Stimulated activated CD4-positive, alpha-beta T cell treated with anti-CD3 and anti-CD28 coated beads, Interleukin-15, amount 100 ng/mL, for 24 hours (primary cell): ENCODE data around the gene FCGR3B.
"Not testable (repeated sequence)": the region's sequence is repeated elsewhere in the genome, so short reads cannot be mapped to it uniquely, and the experiment has no call there.

Source experiments
- DNase-seq: peaks from one replicate; pipeline ENCODE4 v3.0.0-alpha.2; 2020

The FCGR3B gene

DNA sequence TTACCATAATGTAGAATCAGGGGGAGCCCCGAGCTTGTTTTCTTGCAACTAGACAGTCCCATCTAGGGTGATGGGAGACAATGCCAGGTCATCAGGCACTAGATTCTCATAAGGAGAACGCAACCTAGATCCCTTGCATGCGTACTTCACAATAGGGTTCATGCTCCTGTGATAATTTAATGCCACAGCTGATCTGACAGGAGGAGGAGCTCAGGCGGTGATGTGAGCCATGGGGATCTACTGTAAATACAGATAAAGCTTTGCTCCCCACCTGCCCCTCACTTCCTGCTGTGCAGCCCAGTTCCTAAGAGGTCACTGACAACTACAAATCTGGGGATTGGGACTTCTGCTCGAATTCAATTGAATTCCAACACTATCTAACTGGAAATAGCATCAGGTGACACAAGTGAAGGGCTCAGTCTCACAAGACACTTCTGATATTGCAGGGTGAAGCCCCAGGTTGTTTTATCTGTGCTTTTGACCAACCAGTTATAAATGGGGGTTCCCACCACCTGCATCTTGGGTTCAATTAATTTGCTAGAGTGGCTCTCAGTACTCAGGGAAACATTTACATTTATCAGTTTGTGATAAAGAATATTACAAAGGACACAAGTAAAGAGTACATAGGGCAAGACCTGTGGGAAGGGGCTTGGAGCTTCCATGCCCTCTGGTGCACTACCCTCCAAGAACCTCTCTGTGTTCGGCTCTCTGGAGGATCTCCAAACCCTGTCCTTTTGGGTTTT, 7.4 kb upstream of the FCGR3B start:
- DNase-seq = not testable (repeated sequence)

DNA sequence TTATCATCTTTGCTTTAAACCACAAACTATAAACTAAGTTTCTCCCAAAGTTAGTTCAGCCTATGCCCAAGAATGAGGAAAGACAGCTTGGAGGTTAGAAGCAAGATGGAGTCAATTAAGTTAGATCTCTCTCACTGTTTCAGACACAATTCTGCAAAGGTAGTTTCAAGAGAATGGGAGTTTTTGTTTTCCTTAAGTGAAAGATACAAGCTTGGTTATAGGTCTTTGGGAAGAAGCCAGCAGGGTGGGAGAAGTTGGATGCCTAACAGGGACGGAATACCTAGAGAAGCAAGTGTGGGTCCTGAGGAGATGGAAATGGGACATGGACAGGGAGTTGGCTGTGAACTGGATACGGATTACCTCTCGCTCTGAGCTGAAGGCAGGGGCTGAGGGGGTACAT, 6.0 kb upstream of the FCGR3B start:
- DNase-seq = not testable (repeated sequence)

DNA sequence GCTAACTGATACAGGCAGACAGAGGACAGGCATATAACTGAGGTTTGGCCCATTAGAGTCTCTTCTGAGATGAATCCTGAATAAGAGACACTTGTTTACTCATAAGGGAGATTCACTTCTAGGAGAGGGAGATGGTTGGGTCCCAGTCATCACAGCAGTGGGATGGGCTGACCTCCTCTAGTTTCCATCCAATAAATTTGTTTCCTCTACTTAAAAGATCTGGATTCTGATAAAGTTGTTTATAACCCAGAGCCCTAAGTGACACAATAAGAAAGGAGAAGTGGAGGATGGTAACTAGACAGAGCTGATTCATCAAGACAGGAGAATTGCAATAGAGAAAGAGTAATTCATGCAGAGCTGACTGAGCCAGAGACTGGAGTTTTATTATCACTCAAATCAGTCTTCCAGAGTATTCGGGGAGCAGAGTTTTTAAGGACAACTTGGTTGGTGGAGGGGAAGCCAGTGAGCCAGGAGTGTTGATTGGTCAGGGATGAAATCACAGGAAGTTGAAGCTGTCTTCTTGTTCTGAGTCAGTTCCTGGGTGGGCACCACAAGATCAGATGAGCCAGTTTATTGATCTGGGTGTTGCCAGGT, 5.3 kb upstream of the FCGR3B start:
- DNase-seq = not testable (repeated sequence)

DNA sequence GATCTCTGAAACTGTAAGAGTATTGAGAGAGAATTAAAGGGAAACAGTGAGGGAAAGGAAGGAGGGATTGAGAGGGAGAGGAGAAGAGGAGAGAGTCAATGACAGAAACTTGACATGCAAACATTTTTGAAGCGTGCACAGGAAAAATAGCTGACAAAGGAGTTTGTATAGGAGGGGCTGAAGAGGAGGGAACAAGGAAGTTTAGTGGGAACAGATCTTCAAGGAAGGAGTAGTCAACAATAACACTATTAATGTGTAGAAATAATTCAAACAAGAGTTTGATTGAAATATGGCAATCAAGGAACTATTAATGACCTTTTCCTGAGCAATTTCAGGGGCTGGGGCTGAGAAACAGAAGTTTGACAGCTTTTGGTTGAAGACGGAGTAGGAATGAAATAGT, 4.0 kb upstream of the FCGR3B start:
- DNase-seq = not testable (repeated sequence)

DNA sequence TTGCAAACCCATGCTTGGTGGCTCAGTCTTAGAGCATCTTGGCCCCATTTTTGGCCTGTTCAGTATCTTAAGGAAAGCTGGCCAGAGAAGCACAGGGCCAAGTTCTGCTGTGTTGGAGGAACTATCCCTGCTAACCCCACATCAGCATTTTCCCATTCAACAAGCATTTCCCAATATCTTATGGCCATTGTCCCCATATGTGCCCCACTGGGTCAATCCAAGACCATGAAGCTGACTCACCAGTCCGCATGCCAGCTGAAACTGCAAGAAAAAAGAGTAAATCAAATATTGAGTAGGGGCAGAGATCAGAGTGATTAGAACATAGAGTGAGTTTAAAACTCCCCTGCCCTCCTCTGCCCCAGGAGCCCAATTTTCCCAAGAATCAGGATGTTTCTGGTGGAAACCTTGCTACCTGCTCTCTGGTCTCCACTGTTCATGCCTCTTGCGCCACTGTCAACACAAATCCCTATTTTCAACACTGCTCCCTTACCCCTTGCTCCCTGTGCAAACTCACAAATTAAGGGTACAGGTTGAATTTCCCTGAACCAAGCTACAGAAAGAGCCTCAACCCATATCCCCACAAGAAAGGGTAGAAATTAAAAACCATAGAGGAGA, 741 bp downstream of the FCGR3B start:
- DNase-seq = not testable (repeated sequence)

DNA sequence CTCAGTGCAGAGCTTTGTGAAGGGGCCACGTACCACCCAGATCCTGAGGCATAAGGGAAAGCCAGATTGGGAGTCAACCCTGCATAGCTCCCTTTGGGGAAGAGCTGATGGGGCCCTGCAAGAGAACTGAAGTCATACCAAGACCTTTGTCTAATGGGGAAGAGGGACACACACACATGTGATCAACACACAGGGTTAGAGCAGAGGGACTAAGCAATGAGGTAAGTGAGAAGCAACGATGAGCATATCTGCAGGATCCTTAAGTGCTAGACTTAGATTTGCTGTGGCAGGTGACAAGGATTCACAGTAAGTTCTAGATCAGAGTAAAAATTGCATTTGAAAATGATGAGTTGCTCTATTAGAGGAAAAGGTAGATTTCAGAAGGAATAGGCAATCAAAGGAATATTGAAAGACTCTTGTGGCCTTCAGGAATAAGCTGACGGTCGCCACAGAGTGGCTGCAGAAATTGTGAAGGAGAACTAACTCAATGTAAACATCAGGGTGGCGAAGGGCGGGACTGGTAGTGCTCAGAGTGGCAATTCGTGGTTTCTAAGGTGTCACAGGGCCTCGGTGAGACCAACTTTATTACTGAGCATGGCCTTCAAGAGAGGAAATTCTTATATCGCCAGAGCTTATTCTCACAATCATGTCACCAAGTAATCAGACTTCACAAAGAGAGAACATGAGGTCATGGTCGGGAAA, 4.4 kb downstream of the FCGR3B start:
- not testable (repeated sequence) for DNase-seq

DNA sequence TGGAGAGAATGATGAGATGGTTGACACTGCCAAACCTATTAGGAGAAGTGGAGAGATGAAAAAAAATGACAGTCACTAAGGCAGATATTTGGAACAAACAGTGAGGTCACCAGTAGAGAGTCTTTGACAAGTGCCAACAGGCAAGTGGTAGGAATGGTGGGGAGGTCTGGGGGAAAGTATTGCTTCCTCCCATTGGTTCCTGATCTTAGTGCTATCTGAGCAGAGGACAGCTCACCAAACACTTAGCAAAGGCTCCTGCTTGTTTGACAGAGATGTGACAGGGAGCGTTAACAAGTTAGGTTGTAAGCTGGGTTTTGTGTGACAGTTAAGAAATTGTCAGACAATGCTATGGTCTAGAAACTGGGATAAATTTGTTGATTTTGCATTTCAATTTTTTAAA, 6.4 kb downstream of the FCGR3B start:
- DNase-seq = not testable (repeated sequence)

DNA sequence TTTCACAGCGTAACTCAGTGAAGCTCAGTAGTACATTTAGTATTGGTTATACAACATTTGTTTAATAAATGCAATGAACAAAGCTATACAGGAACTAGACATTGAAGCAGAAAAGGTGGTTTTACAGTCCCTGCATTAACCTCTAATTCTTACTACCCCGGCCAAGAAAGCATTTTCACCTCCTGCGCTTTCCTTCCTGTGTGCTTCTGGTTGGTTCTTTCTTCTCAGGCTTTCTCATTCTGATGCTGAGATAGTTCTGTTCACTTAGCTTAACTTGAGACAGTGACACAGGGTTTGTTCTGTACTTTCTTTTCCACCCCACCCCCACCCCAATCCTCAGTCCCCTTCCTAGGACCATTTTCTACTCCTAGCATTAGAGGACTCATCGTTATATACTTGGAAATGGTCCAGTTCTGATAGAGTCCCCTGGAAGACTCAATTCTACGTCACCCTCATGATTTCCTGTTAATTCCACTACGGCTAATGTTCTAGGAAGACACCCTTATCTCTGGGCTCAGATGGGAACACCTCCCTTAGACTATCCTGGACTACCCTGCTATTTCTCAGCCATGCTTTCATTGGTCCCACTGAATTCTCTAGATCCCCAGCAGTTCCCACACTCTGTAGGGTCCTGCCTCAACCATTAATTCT, 7.5 kb downstream of the FCGR3B start:
- not testable (repeated sequence) for DNase-seq

DNA sequence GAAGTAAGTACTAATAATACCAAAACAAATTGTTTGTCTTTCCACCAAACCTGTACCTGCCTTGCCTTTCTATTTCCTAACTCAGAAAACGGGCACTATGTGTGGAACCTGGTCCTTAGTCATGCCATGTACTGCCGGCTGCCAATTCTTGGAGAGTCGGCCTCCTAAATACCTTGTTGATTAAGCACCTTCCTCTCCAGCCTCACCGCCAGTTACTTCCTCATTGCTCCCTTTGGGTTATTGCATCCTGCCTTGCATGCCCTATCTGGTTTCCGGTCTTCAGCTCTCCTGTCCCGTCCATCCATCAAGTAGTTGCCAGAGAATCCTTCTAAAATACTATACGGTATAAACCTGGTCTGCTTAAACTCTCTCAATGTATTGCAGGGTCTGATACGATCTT, 8.9 kb downstream of the FCGR3B start:
- DNase-seq = peak; percentile 10

DNA sequence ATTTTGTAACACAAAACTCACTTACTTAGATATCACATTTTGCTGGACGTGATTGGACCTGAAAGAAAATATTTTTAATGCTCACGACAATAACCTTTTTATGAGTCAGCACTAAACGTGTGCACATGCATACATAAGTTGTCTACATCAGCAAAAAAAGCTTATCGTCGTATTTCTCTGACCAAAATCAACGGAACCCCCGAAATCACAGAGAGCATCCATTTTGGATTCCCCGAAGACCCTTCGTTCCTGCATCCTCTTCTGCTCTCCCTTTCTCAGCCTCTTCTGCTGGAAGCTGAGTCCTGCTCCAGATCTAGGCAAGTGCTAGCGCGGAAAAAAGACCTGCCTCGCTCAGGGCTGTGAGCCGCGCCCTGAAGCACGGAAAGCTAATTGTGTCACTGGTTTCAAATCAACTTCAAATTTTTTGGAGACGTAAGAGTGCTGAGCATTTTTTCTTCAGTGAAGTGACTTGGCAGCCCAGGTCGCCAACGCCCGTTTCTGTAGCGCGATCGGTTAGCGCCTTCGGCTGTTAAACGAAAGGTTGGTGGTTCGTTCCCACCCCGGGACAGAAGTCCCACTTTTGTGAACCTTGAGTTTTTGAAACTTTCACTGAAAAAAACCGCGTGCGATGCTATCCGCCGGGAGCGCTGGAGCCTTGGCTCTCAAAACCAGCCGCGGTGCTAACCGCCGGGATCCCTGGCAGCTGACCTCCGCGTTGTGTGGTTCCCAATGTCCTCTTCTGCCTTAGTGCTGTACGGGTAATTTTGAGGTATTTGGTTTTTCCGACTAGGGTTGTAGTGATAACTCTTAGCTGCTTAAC, 9.6 kb downstream of the FCGR3B start:
- peak; percentile 89 for DNase-seq

DNA sequence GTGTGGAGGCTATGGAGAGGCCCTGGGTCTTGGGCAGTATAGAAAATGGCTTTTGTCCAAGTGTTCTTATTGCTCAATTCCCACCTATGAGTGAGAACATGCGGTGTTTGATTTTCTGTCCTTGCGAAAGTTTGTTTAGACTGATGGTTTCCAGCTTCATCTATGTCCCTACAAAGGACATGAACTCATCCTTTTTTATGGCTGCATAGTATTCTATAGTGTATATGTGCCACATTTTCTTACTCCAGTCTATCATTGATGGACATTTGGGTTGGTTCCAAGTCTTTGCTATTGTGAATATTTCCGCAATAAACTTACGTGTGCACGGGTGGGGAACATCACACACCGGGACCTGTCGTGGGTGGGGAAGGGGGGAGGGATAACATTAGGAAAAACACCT, 10.6 kb downstream of the FCGR3B start:
- not testable (repeated sequence) for DNase-seq

DNA sequence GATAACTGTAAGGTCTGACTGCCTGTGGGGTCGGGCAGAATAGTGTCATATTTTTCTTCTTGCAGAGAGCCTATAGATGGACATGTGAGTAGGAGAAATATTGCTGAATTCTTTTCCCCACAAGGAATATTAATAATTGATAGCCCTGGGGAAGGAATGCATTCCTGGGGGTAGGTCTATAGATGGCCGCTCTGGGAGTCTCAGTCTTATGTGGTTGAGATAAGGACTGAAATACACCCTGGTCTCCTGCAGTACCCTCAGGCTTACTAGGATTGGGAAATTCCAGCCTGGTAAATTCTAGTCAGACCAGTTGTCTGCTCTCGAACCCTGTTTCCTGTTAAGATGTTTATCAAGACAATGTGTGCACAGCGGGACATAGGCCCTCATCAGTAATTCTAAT, 12.5 kb downstream of the FCGR3B start:
- not testable (repeated sequence) for DNase-seq

DNA sequence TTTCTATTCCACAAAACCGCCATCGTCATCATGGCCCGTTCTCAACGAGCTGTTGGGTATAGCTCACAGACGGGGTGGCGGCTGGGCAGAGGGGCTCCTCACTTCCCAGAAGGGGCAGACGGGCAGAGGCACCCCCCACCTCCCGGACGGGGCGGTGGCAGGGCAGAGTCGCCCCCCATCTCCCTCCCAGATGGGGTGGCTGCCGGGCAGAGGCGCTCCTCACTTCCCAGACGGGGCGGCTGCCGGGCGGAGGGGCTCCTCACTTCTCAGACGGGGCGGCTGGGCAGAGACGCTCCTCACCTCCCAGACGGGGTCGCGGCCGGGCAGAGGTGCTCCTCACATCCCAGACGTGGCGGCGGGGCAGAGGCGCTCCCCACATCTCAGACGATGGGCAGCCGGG, 14.6 kb downstream of the FCGR3B start:
- DNase-seq = not testable (repeated sequence)

DNA sequence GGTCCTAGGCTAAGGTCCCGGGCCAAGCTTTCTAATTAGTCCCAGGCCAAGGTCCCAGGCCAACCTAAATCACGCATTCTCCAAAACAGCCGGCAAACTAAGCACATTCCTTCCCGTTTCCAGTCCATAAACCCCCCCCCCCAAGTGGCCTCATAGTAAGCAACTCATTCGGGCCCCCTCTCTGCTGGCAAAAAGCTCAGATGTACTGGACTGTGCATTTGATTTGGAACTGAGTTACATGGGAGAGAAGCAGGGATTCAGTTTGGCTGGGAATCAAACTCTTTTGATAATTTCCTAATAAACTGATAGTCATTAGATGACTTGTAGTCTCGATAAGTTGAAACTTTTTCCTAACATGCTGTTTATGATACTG, 17.8 kb downstream of the FCGR3B start:
- not testable (repeated sequence) for DNase-seq

DNA sequence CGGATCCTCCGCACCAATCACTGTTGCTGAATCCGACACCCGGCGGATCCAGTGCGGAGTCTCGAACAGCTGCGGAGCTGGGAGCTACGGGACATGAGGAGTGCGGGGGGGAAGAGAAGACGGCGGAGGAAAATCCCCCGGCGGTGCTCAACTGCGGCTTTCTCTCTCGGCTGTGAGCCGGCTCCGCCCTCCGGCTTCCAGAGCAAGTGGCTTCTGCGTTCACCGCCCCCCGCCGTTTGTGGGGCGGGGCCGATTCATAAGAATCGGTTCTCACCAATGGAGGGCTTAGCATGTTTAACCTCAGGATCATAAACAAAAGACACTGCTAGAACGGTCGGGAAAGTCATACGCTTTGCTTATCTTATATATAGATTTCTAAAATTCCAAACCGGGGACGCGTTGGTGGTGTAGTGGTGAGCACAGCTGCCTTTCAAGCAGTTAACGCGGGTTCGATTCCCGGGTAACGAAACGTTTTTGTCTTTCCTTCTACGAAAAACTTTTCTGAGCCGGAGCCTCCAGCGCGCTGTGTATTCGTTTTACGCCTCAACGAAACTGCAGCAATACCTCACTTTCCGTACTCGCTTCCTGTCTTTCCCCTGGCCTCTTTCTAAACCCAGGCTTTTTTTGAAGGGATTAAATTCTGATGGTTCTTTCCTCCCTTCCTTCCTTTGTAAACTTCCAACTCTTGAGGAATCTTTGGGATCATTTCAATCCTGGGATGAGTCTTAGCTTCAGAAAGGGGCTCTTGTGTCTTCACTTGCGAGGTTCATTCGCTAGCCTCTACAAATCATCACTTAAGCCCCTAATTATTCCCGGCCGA, 18.4 kb downstream of the FCGR3B start:
- DNase-seq = peak; percentile 96

DNA sequence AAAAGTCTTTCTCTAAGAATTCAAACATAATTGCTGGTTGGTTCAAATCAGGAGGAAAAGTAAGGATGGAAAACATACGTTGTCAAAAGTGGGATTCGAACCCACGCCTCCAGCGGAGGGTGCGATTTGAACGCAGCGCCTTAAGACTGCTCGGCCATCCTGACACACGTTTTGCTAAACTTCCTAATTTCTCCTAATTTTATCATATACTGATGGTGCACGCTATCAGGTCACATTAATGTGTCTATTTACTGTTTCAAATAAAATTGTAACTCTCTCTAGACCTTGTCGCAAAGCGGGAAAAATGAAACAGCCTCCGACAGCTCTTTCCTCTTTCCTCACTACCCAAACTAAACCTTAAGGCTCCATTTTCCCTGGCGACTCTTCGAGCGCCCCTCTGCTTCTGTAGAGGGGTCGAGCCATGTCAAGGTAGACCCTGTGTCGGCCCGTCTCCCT, 19.1 kb downstream of the FCGR3B start:
- peak; percentile 56 for DNase-seq

DNA sequence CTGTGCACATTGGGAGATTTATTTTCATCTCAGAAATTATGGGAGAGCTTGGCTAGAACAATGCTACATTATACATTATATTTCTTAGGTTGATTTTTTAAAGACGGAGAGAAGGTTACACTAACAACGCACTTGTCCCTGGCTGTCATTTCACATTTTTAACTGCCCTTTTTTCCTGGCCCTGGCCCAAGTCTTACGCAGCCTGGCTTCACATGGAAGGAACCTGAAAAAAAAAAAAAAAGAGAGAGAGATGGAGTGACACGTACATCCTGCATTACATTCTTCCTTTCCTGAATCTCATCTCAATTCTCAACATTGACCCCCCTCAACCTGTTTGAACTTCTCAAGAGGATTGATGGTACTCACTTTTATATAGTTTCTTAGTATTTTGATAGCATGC, 20.8 kb downstream of the FCGR3B start:
- DNase-seq = not testable (repeated sequence)

DNA sequence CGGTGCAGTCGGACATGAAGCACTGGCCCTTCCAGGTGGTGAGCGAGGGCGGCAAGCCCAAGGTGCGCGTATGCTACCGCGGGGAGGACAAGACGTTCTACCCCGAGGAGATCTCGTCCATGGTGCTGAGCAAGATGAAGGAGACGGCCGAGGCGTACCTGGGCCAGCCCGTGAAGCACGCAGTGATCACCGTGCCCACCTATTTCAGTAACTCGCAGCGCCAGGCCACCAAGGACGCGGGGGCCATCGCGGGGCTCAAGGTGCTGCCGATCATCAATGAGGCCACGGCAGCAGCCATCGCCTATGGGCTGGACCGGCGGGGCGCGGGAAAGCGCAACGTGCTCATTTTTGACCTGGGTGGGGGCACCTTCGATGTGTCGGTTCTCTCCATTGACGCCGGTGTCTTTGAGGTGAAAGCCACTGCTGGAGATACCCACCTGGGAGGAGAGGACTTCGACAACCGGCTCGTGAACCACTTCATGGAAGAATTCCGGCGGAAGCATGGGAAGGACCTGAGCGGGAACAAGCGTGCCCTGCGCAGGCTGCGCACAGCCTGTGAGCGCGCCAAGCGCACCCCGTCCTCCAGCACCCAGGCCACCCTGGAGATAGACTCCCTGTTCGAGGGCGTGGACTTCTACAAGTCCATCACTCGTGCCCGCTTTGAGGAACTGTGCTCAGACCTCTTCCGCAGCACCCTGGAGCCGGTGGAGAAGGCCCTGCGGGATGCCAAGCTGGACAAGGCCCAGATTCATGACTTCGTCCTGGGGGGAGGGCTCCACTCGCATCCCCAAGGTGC, 24.2 kb downstream of the FCGR3B start:
- not testable (repeated sequence) for DNase-seq

DNA sequence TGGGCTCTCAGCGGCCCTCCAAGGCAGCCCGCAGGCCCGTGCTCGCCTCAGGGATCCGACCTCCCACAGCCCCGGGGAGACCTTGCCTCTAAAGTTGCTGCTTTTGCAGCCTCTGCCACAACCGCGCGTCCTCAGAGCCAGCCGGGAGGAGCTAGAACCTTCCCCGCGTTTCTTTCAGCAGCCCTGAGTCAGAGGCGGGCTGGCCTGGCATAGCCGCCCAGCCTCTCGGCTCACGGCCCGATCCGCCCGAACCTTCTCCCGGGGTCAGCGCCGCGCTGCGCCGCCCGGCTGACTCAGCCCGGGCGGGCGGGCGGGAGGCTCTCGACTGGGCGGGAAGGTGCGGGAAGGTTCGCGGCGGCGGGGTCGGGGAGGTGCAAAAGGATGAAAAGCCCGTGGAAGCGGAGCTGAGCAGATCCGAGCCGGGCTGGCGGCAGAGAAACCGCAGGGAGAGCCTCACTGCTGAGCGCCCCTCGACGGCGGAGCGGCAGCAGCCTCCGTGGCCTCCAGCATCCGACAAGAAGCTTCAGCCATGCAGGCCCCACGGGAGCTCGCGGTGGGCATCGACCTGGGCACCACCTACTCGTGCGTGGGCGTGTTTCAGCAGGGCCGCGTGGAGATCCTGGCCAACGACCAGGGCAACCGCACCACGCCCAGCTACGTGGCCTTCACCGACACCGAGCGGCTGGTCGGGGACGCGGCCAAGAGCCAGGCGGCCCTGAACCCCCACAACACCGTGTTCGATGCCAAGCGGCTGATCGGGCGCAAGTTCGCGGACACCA, 25.0 kb downstream of the FCGR3B start:
- DNase-seq = peak; percentile 38
